Measurements from ENCODE around the gene CHST14.
"Not testable (repeated sequence)": the region's sequence is repeated elsewhere in the genome, so short reads cannot be mapped to it uniquely, and the experiment has no call there.

CHST14 gene

DNA sequence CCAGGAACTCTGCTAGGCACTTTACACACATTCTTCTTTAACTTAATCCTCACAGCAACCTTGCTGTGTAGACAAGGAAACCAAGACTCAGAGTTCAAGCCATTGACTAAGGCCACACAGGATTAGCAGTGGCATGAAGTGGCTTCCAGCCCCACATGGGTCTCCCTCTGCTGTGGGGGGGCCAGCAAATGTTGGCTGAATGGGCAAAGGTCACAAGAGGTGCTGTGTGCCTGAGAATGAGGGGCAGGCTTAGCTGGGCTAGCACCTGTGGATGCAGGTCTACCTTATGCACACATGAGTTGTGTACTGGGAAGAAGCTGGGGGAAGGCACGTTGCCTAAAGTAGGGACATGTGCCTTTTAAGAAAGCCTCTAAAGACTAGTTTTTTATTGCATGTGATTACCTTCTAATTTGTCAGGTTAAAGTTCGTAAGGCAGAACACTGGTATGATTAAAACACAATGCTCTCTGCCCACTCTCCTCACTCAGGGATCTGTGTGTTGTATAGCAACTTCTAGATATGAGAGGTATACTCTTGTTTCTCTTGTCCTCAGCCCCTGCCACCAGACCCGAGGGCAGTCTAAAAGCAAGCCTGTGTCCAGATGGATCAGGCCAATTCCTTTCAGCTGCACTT lies 19.1 kb upstream of the CHST14 start:
- ChIA-PET CTCF (interaction anchor here (0.9 kb wide), 1 partner anchor 107 kb away, joined by 3 read pairs; no protein-coding TSS in a partner anchor), POLR2A (interaction anchor here (0.9 to 1.2 kb wide), 2 partner anchors 9 to 54 kb away, joined by 3 read pairs; no protein-coding TSS in a partner anchor)
- TF ChIP-seq BHLHE40 (IDR thresholded peaks at IDR 0.05; ENCODE audit: borderline replicate concordance), result no peak
- TF ChIP-seq SUZ12 (IDR thresholded peaks at IDR 0.05), result no peak
- no peak for TF ChIP-seq L3MBTL2 (conservative IDR thresholded peaks at IDR 0.05)
- no peak for TF ChIP-seq FOXK2 (IDR thresholded peaks at IDR 0.05)
- TF ChIP-seq HDGF (IDR thresholded peaks at IDR 0.05; ENCODE audit: borderline replicate concordance), result no peak
- no peak for TF ChIP-seq FOXA1 (IDR thresholded peaks at IDR 0.05)
- no peak for DNase-seq (ENCODE audit: extremely low spot score)

DNA sequence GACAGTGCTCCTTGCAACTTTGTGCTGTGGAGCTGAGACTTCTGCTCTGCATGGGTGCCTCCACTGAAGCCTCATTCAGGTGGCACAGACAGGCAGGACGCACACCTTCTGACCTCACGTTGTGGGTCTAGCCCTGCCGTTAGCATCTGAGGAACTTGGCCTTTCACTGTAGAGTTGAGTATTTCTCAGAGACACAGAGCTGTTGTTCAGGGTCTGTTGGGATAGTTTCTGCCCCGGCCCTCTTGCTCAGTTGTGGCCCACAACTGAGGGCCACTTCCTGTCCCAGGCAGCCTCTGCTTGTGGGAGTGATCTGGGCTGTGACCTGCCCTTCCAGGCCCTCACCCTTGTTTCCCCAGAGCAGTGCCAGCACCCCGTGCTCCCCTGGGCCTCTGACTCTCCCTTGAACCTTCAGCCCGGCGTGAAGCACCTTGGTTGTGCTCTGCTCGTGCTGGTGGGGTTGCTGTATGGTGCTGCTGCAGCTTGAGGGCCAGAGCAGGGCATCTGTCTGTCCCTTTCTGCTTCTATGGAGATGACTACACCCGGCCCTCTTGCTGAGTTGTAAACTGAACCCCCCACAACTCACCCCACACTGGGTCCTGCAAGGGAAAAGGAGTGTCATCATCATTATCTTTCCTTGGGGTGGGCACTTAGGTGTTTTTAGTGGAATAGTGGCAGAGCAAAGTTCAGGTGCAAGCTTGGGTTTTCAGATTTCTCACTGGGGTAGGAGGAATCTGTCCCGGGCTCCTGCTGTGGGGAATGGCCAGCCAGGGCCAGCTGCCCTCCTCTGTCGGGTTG lies 18.3 kb upstream of the CHST14 start:
- POLR2A ChIA-PET, result interaction anchor here (1.2 to 1.3 kb wide), 2 partner anchors 13 to 53 kb away, joined by 3 to 7 read pairs; no protein-coding TSS in a partner anchor
- DNase-seq (ENCODE audit: extremely low spot score), result no peak

DNA sequence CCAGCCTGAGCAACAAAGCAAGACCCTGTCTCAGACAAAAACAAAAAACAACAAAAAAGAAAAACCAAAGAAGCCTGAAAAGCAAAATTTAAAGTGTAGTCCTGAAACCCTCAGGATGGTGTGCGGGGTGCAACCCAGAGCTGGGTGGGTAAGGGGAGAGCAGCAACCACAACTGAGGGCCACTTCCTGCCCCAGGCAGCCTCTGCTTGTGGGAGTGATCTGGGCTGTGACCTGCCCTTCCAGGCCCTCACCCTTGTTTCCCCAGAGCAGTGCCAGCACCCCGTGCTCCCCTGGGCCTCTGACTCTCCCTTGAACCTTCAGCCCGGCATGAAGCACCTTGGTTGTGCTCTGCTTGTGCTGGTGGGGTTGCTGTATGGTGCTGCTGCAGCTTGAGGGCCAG lies 16.8 kb upstream of the CHST14 start:
- DNase-seq (ENCODE audit: extremely low spot score); CTCF ChIA-PET: not testable (repeated sequence)
- POLR2A ChIA-PET, result interaction anchor here (1.3 kb wide), 1 partner anchor 14 kb away, joined by 7 read pairs; no protein-coding TSS in a partner anchor

More for the DNA sequence above, 18.3 kb upstream of the CHST14 start:
- CTCF ChIA-PET, result interaction anchor here (0.9 kb wide), 1 partner anchor 108 kb away, joined by 3 read pairs; no protein-coding TSS in a partner anchor
- TF ChIP-seq FOXK2 (IDR thresholded peaks at IDR 0.05), result no peak
- no peak for TF ChIP-seq TARDBP (IDR thresholded peaks at IDR 0.05)
- no peak for TF ChIP-seq ARNT (IDR thresholded peaks at IDR 0.05)
- TF ChIP-seq BHLHE40 (IDR thresholded peaks at IDR 0.05; ENCODE audit: borderline replicate concordance), result no peak
- TF ChIP-seq ZNF384 (IDR thresholded peaks at IDR 0.05), result no peak
- TF ChIP-seq FOXA1 (IDR thresholded peaks at IDR 0.05), result no peak
- no peak for TF ChIP-seq LEF1 (IDR thresholded peaks at IDR 0.05; ENCODE audit: borderline replicate concordance)
- TF ChIP-seq FOXM1 (IDR thresholded peaks at IDR 0.05; ENCODE audit: borderline replicate concordance), result no peak
- TF ChIP-seq SP1 (IDR thresholded peaks at IDR 0.05), result no peak
- TF ChIP-seq ELF4 (IDR thresholded peaks at IDR 0.05), result no peak
- TF ChIP-seq CTBP1 (IDR thresholded peaks at IDR 0.05; ENCODE audit: borderline replicate concordance), result no peak
- TF ChIP-seq SUZ12 (IDR thresholded peaks at IDR 0.05), result no peak

DNA sequence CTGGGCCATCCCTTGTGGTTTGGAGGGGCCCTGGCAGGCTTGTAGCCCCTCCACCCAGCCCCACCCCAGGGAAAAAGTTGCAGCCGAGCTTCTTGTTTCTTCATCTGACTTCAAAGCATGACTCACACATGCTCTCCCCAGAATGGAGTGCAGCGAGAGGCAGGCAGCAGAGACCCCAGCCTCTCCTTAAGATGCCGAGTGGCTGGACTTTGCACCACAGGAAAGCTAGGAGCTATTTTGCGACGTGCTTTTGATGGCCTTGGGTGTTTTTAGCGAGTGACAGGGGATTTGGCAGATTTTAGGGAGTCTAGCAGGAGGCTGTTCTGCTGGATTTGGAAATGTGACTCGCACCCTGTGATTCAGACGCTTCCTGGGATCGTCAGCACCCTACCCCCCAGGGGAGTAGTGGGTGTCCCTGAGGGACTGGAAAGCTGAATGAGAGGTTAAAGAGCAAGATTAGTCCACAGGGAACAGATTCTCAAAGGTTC lies 15.8 kb upstream of the CHST14 start:
- DNase-seq (ENCODE audit: extremely low spot score), result no peak
- TF ChIP-seq SUZ12 (IDR thresholded peaks at IDR 0.05) (no peak), SP1 (IDR thresholded peaks at IDR 0.05) (no peak), HDGF (IDR thresholded peaks at IDR 0.05; ENCODE audit: borderline replicate concordance) (no peak), TARDBP (IDR thresholded peaks at IDR 0.05) (no peak), FOXA1 (IDR thresholded peaks at IDR 0.05) (no peak), FOXK2 (IDR thresholded peaks at IDR 0.05) (no peak), BHLHE40 (IDR thresholded peaks at IDR 0.05; ENCODE audit: borderline replicate concordance) (no peak), CTBP1 (IDR thresholded peaks at IDR 0.05; ENCODE audit: borderline replicate concordance) (no peak), FOXM1 (IDR thresholded peaks at IDR 0.05; ENCODE audit: borderline replicate concordance) (no peak), LEF1 (IDR thresholded peaks at IDR 0.05; ENCODE audit: borderline replicate concordance) (no peak), ARNT (IDR thresholded peaks at IDR 0.05) (no peak), ZNF384 (IDR thresholded peaks at IDR 0.05) (no peak), L3MBTL2 (conservative IDR thresholded peaks at IDR 0.05) (no peak), NFRKB (IDR thresholded peaks at IDR 0.05) (no peak), ELF4 (IDR thresholded peaks at IDR 0.05) (no peak)
- TF ChIP-seq, protein P1, sequence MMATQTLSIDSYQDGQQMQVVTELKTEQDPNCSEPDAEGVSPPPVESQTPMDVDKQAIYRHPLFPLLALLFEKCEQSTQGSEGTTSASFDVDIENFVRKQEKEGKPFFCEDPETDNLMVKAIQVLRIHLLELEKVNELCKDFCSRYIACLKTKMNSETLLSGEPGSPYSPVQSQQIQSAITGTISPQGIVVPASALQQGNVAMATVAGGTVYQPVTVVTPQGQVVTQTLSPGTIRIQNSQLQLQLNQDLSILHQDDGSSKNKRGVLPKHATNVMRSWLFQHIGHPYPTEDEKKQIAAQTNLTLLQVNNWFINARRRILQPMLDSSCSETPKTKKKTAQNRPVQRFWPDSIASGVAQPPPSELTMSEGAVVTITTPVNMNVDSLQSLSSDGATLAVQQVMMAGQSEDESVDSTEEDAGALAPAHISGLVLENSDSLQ (IDR thresholded peaks at IDR 0.05), result no peak
- CTCF ChIA-PET, result no interaction called here
- POLR2A ChIA-PET, result interaction anchor here (1.4 kb wide), 1 partner anchor 15 kb away, joined by 6 read pairs; the partner anchor contains the start of gene BAHD1

DNA sequence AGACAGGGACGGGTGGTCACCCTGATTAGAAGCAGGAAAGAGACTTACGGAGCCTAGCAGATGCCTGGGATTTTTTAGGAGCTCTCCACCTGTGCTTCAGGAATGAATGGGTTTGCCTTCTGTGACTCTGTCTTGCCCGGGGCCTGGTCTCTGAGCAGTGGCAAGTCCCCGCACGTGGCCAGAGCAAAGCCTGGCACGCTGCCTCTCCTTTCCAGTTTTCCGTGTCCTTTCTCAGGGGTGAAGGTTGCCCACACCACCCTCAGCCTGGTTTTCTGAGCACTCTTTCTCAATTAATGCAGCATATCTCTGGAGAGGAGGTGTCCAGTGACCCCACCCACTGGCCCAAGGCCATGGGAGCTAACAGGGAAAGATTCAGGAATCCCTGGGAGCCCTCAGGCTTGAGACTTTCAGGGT lies 14.5 kb upstream of the CHST14 start:
- DNase-seq (ENCODE audit: extremely low spot score), result no peak
- ChIA-PET CTCF (no interaction called here), POLR2A (no interaction called here)
- TF ChIP-seq HDGF (IDR thresholded peaks at IDR 0.05; ENCODE audit: borderline replicate concordance), result no peak
- TF ChIP-seq, protein P1 (IDR thresholded peaks at IDR 0.05), result no peak
- TF ChIP-seq NFRKB (IDR thresholded peaks at IDR 0.05), result no peak
- no peak for TF ChIP-seq SP1 (IDR thresholded peaks at IDR 0.05)
- TF ChIP-seq L3MBTL2 (conservative IDR thresholded peaks at IDR 0.05), result no peak
- no peak for TF ChIP-seq FOXA1 (IDR thresholded peaks at IDR 0.05)
- TF ChIP-seq LEF1 (IDR thresholded peaks at IDR 0.05; ENCODE audit: borderline replicate concordance), result no peak
- TF ChIP-seq SUZ12 (IDR thresholded peaks at IDR 0.05), result no peak
- no peak for TF ChIP-seq TARDBP (IDR thresholded peaks at IDR 0.05)

DNA sequence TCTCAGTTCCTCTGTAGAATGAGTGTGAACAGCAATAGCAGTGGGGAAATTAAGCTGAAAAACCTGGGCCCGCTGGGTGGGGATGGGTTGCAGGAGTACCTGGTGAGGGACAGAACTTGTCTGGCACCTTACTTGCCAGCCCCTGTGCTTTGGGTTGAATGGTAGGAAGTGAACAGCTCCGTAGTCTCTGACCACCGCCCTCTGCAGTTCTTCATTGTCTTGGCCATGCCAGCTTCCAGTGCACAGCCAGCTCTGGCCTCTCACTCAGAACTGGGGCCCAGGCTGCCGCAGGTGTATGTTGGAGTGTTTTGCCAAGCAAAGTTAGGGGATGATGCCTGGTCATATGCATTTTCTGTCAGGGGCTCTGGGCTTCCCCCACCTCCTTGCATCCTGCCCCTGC lies 14.0 kb upstream of the CHST14 start:
- no peak for DNase-seq (ENCODE audit: extremely low spot score)
- CTCF ChIA-PET, result no interaction called here
- TF ChIP-seq L3MBTL2 (conservative IDR thresholded peaks at IDR 0.05) (no peak), ELF4 (IDR thresholded peaks at IDR 0.05) (no peak), FOXM1 (IDR thresholded peaks at IDR 0.05; ENCODE audit: borderline replicate concordance) (no peak), SP1 (IDR thresholded peaks at IDR 0.05) (no peak), FOXK2 (IDR thresholded peaks at IDR 0.05) (no peak), ARNT (IDR thresholded peaks at IDR 0.05) (no peak), TARDBP (IDR thresholded peaks at IDR 0.05) (no peak), ZNF384 (IDR thresholded peaks at IDR 0.05) (no peak), CTBP1 (IDR thresholded peaks at IDR 0.05; ENCODE audit: borderline replicate concordance) (no peak), LEF1 (IDR thresholded peaks at IDR 0.05; ENCODE audit: borderline replicate concordance) (no peak), HDGF (IDR thresholded peaks at IDR 0.05; ENCODE audit: borderline replicate concordance) (no peak), BHLHE40 (IDR thresholded peaks at IDR 0.05; ENCODE audit: borderline replicate concordance) (no peak), SUZ12 (IDR thresholded peaks at IDR 0.05) (no peak), NFRKB (IDR thresholded peaks at IDR 0.05) (no peak), FOXA1 (IDR thresholded peaks at IDR 0.05) (no peak)
- TF ChIP-seq, protein P1 (IDR thresholded peaks at IDR 0.05), result no peak
- POLR2A ChIA-PET, result interaction anchor here (1.1 kb wide), 1 partner anchor 13 kb away, joined by 3 read pairs; no protein-coding TSS in a partner anchor

Data from HEK293T (cell line).